Fibroblast of skin of scalp (primary cell): ENCODE data around the gene CXCL10.

Experiments
- DNase-seq: peaks from one replicate; pipeline ENCODE4 v3.0.0-alpha.2; 2013

Gene CXCL10

GRCh38 chr4:75989846-75990528, 33.3 kb downstream of the CXCL10 start:
- peak; percentile 2 for DNase-seq

- DNase-seq: peak; percentile 79
Observed at GRCh38 chr4:75985116-75985515, 38.2 kb downstream of the CXCL10 start.

DNA sequence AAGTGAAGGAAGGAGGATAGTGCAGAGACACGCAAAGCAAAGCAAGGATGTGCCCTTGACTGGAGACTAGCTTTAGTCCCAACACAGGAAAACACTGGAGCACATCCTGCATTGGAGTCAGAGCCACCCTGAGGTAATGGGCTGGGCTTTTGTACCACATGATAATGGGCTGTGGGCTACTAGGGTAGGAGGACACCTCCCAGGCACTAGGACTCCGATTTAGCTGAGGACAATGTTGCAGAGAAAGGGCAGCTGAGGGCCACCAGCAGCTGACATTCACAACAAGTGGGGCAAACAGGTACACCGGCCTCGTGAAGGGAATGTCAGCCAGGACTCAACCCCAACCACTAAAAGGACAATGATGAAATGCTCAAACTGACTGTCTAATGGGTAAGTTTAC, 42.7 kb downstream of the CXCL10 start:
- DNase-seq: no peak

- no peak for DNase-seq
Observed at GRCh38 chr4:75976177-75976576, 47.1 kb downstream of the CXCL10 start.

DNA sequence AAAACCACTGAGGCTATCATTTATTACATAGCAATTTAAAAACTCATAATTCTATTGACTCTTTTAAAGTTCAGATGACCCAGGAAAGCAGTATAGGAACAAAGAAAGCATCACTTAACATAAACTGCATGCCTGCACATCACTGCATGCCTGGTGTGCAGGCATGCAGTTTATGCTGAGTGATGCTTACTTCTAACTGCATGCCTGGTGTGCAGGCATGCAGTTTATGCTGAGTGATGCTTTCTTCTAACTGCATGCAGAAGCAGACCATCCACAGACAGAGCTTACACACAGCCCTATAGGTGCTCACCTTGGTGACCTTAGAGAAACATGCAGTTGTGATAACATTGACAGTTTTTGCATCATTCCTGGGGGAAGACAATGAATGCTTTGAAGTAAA, 49.5 kb downstream of the CXCL10 start:
- no peak for DNase-seq
